H54 (cell line): ENCODE results near the gene CAMSAP1.

ENCODE experiments used
- DNase-seq: peaks from one replicate; pipeline ENCODE4 v3.0.0; 2011; ENCODE audit warnings: low spot score, mixed read lengths; ENCODE audit not compliant: insufficient read length
- FAIRE-seq: peaks from 3 replicates; lab custom pipeline; 2011; peaks lifted over from hg19 to GRCh38; lab: Jason Lieb, UNC
- POLR2A ChIP-seq: IDR thresholded peaks from 2 replicates; pipeline ENCODE4 v1.6.1; 2011; ENCODE audit warnings: low read depth, mild to moderate bottlenecking, low read length

Gene CAMSAP1

DNA sequence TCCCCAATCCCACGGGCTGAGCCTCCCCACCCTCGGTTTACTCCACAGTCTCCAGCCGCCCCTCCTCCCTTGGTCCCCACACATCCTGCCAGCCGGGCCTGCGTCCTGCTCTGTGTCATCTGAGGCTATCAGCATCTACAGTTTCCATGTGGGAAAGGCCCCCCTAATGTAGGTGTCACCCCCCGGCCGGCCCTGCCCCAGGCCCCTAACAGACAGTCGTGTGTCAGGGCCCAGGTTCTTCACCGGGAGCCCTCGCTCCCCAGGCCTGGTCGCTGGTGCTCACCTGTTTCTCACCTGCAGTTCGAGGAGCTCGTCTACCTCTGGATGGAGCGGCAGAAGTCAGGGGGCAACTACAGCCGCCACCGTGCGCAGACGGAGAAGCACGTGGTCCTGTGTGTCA is 142.6 kb downstream of the CAMSAP1 start:
- FAIRE-seq = no peak
- no peak for DNase-seq
- TF ChIP-seq POLR2A = no peak

DNA sequence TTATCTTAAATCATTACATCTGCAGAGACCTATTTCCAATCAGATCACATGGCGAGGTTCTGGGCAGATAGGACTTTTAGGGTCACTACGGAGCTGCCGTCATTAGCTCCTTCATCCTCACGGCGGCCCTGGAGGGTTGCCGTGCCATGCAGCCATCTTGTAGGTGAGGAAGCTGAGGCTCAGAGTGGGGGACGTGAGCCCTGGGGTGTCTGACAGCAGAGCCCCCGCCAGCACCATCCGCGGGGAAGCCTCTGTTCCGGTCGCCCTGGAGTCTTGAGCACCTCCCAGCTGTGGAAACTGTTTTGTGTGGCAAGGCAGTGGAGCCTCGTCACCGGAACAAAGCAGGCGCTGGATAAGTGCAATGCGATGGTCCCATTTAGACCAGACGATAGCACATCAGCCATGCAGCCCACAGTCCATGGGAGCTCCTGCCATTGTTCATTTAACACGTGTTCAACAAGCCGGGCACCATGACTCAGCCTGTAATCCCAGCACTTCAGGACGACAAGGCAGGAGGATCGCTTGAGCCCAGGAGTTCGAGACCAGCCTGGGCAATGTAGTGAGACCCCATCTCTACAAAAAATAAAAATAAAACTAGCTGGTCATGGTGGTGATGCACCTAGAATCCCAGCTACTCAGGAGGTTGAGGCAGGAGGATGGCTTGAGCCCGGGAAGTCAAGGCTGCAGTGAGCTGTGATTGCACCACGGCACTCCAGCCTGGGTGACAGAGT is 143.5 kb downstream of the CAMSAP1 start:
- no peak for DNase-seq
- TF ChIP-seq POLR2A = no peak
- FAIRE-seq = no peak

GRCh38 chr9:135762921-135763320 is 144.4 kb downstream of the CAMSAP1 start:
- no peak for DNase-seq
- FAIRE-seq = no peak
- no peak for TF ChIP-seq POLR2A

- FAIRE-seq = no peak
- TF ChIP-seq POLR2A = no peak
- DNase-seq = no peak
Observed at GRCh38 chr9:135761845-135762168, 145.5 kb downstream of the CAMSAP1 start.

DNA sequence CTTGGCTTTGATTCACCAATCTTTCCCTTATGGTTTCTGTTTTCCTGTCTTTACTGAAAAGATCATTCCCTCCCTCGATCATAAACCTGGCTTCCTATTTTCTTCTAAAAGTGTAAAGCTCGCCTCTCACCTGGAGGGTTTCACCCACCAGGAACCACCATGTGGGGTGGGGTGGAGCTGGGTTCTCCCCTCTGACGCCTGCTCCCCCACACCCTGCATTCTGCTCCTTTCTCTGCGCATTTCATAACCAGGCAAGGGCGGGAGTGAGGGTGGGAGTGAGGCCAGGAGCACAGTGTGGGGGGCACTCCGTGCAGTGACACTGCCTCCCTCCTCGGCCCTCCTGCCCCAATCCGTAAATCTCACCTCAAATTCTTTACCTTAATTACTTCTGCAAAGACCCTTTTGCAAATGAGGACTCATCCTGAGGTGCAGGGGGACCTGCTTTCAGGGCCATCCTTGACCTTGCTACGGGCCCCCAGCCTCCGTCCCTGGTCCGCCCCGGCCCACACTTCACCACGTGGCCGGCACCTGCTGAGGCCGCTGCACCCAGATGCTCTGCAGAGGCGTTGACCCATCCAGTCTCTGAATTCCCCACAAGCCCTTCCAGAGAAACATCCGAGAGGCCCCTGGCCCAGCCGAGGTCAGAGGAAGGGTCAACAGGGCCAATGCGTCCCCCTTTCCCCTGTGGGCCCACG is 146.0 kb downstream of the CAMSAP1 start:
- no peak for TF ChIP-seq POLR2A
- no peak for DNase-seq
- FAIRE-seq = no peak

- FAIRE-seq (no peak), DNase-seq (no peak)
- no peak for TF ChIP-seq POLR2A
Observed at GRCh38 chr9:135760465-135760864, 146.9 kb downstream of the CAMSAP1 start.

- no peak for TF ChIP-seq POLR2A
- no peak for FAIRE-seq
- no peak for DNase-seq
Observed at GRCh38 chr9:135759676-135760300, 147.6 kb downstream of the CAMSAP1 start.

- DNase-seq (no peak), FAIRE-seq (no peak)
- TF ChIP-seq POLR2A = no peak
Observed at GRCh38 chr9:135758870-135759269, 148.5 kb downstream of the CAMSAP1 start.
